NOMO-1 (cell line): Measurements from ENCODE around the gene SLC25A24.
"Not testable (repeated sequence)": the region's sequence is repeated elsewhere in the genome, so short reads cannot be mapped to it uniquely, and the experiment has no call there.

Experiments used
- DNase-seq, 2 experiments: peaks; one replicate each; lab custom pipeline; 2025; ENCODE audit not compliant: unreplicated experiment in 2 of 2; lab: John Stamatoyannopoulos, UW

Gene SLC25A24

GRCh38 chr1:108199201-108199691, 897 bp downstream of the SLC25A24 start:
- DNase-seq = peak; percentile 18 to 52

- no peak for DNase-seq
Observed at GRCh38 chr1:108194051-108194450, 6.1 kb downstream of the SLC25A24 start.

- DNase-seq = no peak
Observed at GRCh38 chr1:108193333-108193732, 6.8 kb downstream of the SLC25A24 start.

GRCh38 chr1:108192581-108192980, 7.6 kb downstream of the SLC25A24 start:
- no peak for DNase-seq

- no peak for DNase-seq
Observed at GRCh38 chr1:108190686-108191416, 9.3 kb downstream of the SLC25A24 start.

- no peak for DNase-seq
Observed at GRCh38 chr1:108190001-108190634, 10.0 kb downstream of the SLC25A24 start.

- DNase-seq = no peak
Observed at GRCh38 chr1:108188801-108189200, 11.3 kb downstream of the SLC25A24 start.

- no peak for DNase-seq
Observed at GRCh38 chr1:108182959-108183700, 17.0 kb downstream of the SLC25A24 start.

- no peak for DNase-seq
Observed at GRCh38 chr1:108179018-108179417, 21.1 kb downstream of the SLC25A24 start.

- DNase-seq = not testable (repeated sequence)
Observed at GRCh38 chr1:108162409-108162808, 37.7 kb downstream of the SLC25A24 start.

GRCh38 chr1:108159951-108160350, 40.2 kb downstream of the SLC25A24 start:
- not testable (repeated sequence) for DNase-seq

- no peak for DNase-seq
Observed at GRCh38 chr1:108158893-108159453, 41.2 kb downstream of the SLC25A24 start.

GRCh38 chr1:108154314-108154713, 45.8 kb downstream of the SLC25A24 start:
- no peak for DNase-seq

GRCh38 chr1:108152782-108153222, 47.3 kb downstream of the SLC25A24 start:
- no peak for DNase-seq

GRCh38 chr1:108151548-108151947, 48.6 kb downstream of the SLC25A24 start:
- DNase-seq = no peak

- no peak for DNase-seq
Observed at GRCh38 chr1:108149796-108150467, 50.2 kb downstream of the SLC25A24 start.

- DNase-seq = not testable (repeated sequence)
Observed at GRCh38 chr1:108144569-108144968, 55.6 kb downstream of the SLC25A24 start.

GRCh38 chr1:108142773-108143394, 57.3 kb downstream of the SLC25A24 start:
- no peak for DNase-seq

GRCh38 chr1:108142258-108142657, 57.9 kb downstream of the SLC25A24 start:
- DNase-seq = no peak

- peak; percentile 77 to 95 for DNase-seq
Observed at GRCh38 chr1:108141621-108142020, 58.5 kb downstream of the SLC25A24 start.
